H9 (cell line): ENCODE data around the gene SPTBN2. TPM values are rescaled to one million over a fixed set of nuclear protein-coding genes. Genes with fewer than 3 reads are reported as not detected.

Experiments
- DNase-seq: peaks from one replicate; pipeline ENCODE4 v3.0.0-alpha.2; 2017
- H2AFZ ChIP-seq: one replicate; pipeline ENCODE4 v1.6.1; 2013; ENCODE audit warnings: mild to moderate bottlenecking, low read length, control low read depth, moderate library complexity
- H2AK5ac ChIP-seq: 2 replicates; pipeline ENCODE4 v1.6.1; 2013; ENCODE audit warnings: low read length, control low read depth, mixed read lengths; ENCODE audit not compliant: insufficient read length
- H2BK120ac ChIP-seq: one replicate; pipeline ENCODE4 v1.6.1; 2013; ENCODE audit warnings: low read depth, mild to moderate bottlenecking, low read length, control low read depth, inconsistent platforms; ENCODE audit not compliant: poor library complexity, severe bottlenecking
- H2BK12ac ChIP-seq: 2 replicates; pipeline ENCODE4 v1.6.1; 2013; ENCODE audit warnings: low read length, control low read depth, mixed read lengths, low read depth; ENCODE audit not compliant: insufficient read length
- H2BK15ac ChIP-seq: 2 replicates; pipeline ENCODE4 v1.6.1; 2013; ENCODE audit warnings: low read depth, low read length, control low read depth
- H2BK20ac ChIP-seq: one replicate; pipeline ENCODE4 v1.6.1; 2013; ENCODE audit warnings: low read depth, mild to moderate bottlenecking, low read length, control low read depth, inconsistent platforms; ENCODE audit not compliant: poor library complexity, severe bottlenecking
- H2BK5ac ChIP-seq: 2 replicates; pipeline ENCODE4 v1.6.1; 2013; ENCODE audit warnings: low read length, control low read depth, mixed read lengths; ENCODE audit not compliant: insufficient read length
- H3K14ac ChIP-seq: 2 replicates; pipeline ENCODE4 v1.6.1; 2013; ENCODE audit warnings: low read length, control low read depth; ENCODE audit not compliant: insufficient read depth
- H3K18ac ChIP-seq: 2 replicates; pipeline ENCODE4 v1.6.1; 2013; ENCODE audit warnings: low read depth, mild to moderate bottlenecking, mixed read lengths, low read length, control low read depth; ENCODE audit not compliant: insufficient read length
- H3K23ac ChIP-seq: 2 replicates; pipeline ENCODE4 v1.6.1; 2013; ENCODE audit warnings: low read length, control low read depth, mixed read lengths, low read depth; ENCODE audit not compliant: insufficient read length
- H3K23me2 ChIP-seq: 2 replicates; pipeline ENCODE4 v1.6.1; 2013; ENCODE audit warnings: low read depth, mild to moderate bottlenecking, mixed read lengths, low read length, control low read depth; ENCODE audit not compliant: insufficient read length, poor library complexity, severe bottlenecking
- H3K27ac ChIP-seq: 2 replicates; pipeline ENCODE4 v1.5.1; 2013; ENCODE audit warnings: low read length, control low read depth, mixed read lengths, low read depth; ENCODE audit not compliant: insufficient read length
- H3K27me3 ChIP-seq: 2 replicates; pipeline ENCODE4 v1.6.1; 2013; ENCODE audit warnings: low read length, control low read depth, inconsistent platforms; ENCODE audit not compliant: insufficient read depth
- H3K4ac ChIP-seq: 2 replicates; pipeline ENCODE4 v1.6.1; 2013; ENCODE audit warnings: low read depth, mild to moderate bottlenecking, control low read depth, inconsistent platforms, low read length, moderate library complexity
- H3K4me1 ChIP-seq: 2 replicates; pipeline ENCODE4 v1.6.1; 2013; ENCODE audit warnings: low read length, control low read depth, inconsistent platforms; ENCODE audit not compliant: insufficient read depth
- H3K4me2 ChIP-seq: 2 replicates; pipeline ENCODE4 v1.6.1; 2013; ENCODE audit warnings: low read length, control low read depth, mixed read lengths; ENCODE audit not compliant: insufficient read length, insufficient read depth
- H3K56ac ChIP-seq: 2 replicates; pipeline ENCODE4 v1.6.1; 2013; ENCODE audit warnings: low read depth, mild to moderate bottlenecking, mixed read lengths, low read length, control low read depth; ENCODE audit not compliant: insufficient read length
- H3K79me1 ChIP-seq: 2 replicates; pipeline ENCODE4 v1.6.1; 2013; ENCODE audit warnings: low read depth, mild to moderate bottlenecking, moderate library complexity, low read length, control low read depth, inconsistent platforms; ENCODE audit not compliant: insufficient read depth, poor library complexity, severe bottlenecking
- H3K79me2 ChIP-seq: 2 replicates; pipeline ENCODE4 v1.6.1; 2013; ENCODE audit warnings: low read length, control low read depth, inconsistent platforms; ENCODE audit not compliant: insufficient read depth
- H3K9ac ChIP-seq: 2 replicates; pipeline ENCODE4 v1.6.1; 2013; ENCODE audit warnings: low read length, control low read depth, mixed read lengths; ENCODE audit not compliant: insufficient read length; ENCODE audit errors: extremely low read depth
- H3K9me3 ChIP-seq: one replicate; pipeline ENCODE4 v1.6.1; 2013; ENCODE audit warnings: low read depth, low read length, inconsistent platforms; ENCODE audit not compliant: control insufficient read depth
- H3T11ph ChIP-seq: one replicate; pipeline ENCODE4 v1.6.1; 2013; ENCODE audit warnings: mild to moderate bottlenecking, low read length, control low read depth, inconsistent platforms
- H4K20me1 ChIP-seq: one replicate; pipeline ENCODE4 v1.6.1; 2013; ENCODE audit not compliant: control insufficient read depth, insufficient read length, insufficient read depth
- H4K5ac ChIP-seq: 2 replicates; pipeline ENCODE4 v1.6.1; 2013; ENCODE audit warnings: low read depth, mild to moderate bottlenecking, mixed read lengths, low read length, control low read depth; ENCODE audit not compliant: insufficient read length
- H4K8ac ChIP-seq: replicated peaks from 2 replicates; pipeline ENCODE4 v1.6.1; 2013; ENCODE audit warnings: low read length, control low read depth, mixed read lengths, low read depth; ENCODE audit not compliant: insufficient read length
- H4K91ac ChIP-seq: 2 replicates; pipeline ENCODE4 v1.6.1; 2013; ENCODE audit warnings: low read depth, mild to moderate bottlenecking, moderate library complexity, mixed read lengths, low read length, control low read depth; ENCODE audit not compliant: insufficient read length
- H3K27ac Mint-ChIP-seq, 3 experiments: 2 replicates in 2 of 3; 3 replicates in 1 of 3; pipeline ENCODE4 v1.8.0; 2020 to 2021; ENCODE audit warnings: mixed read lengths in 3 of 3, mild to moderate bottlenecking in 1 of 3, moderate library complexity in 1 of 3
- H3K27me3 Mint-ChIP-seq: 2 replicates; pipeline ENCODE4 v1.8.0; 2021; ENCODE audit warnings: low read depth, mild to moderate bottlenecking, moderate library complexity, mixed read lengths
- H3K36me3 Mint-ChIP-seq, 3 experiments: 2 replicates in 2 of 3; 3 replicates in 1 of 3; pipeline ENCODE4 v1.8.0; 2020 to 2021; ENCODE audit warnings: low read depth in 3 of 3, mixed read lengths in 3 of 3; ENCODE audit not compliant: insufficient read depth in 1 of 3
- H3K4me1 Mint-ChIP-seq, 2 experiments: 2 replicates each; pipeline ENCODE4 v1.8.0; 2020; ENCODE audit warnings: mixed read lengths in 2 of 2
- H3K4me3 Mint-ChIP-seq, 2 experiments: 2 replicates in 1 of 2; 3 replicates in 1 of 2; pipeline ENCODE4 v1.8.0; 2020 to 2021; ENCODE audit warnings: mild to moderate bottlenecking in 2 of 2, mixed read lengths in 2 of 2, moderate library complexity in 1 of 2
- H3K9me3 Mint-ChIP-seq, 2 experiments: 2 replicates in 1 of 2; 3 replicates in 1 of 2; pipeline ENCODE4 v1.8.0; 2020; ENCODE audit warnings: mild to moderate bottlenecking in 2 of 2, mixed read lengths in 2 of 2, moderate library complexity in 1 of 2
- CTCF ChIP-seq: fragments of 200-600 bp; sonication (generic); conservative IDR thresholded peaks from 3 replicates; pipeline ENCODE4 v1.8.0; 2021; ENCODE audit warnings: antibody characterized with exemption, mild to moderate bottlenecking
- WGBS: extraction: QIAGEN DNeasy Blood & Tissue Kit; methylation state at CpG from one replicate; pipeline ENCODE4 v1.1.7; 2013; ENCODE audit warnings: missing lambda C conversion rate, low lambda C conversion rate, mixed read lengths; ENCODE audit not compliant: insufficient read length; ENCODE audit errors: extremely low coverage; 5-methylcytosine and 5-hydroxymethylcytosine counted together
- total RNA-seq: library from RNA; stranded (reverse); gene quantifications from 2 replicates; pipeline ENCODE4 v1.2.1, GENCODE V29; 2021

Gene SPTBN2
- total RNA-seq, 1 experiment from 2014 or later = 80.4 TPM

GRCh38 chr11:66744485-66745355, 15.7 kb upstream of the SPTBN2 start:
- peaks cover 3% of the 10 kb centered on the region for H3K27me3 Mint-ChIP-seq
- WGBS = no CpG with 5 or more reads among the region's 95 CpGs
- no peak overlapping the region for H2AK5ac ChIP-seq
- no peak overlapping the region for H4K5ac ChIP-seq
- H3K9ac ChIP-seq = peak overlapping the region; percentile 39
- H3K23me2 ChIP-seq = no peaks in the 10 kb centered on the region
- H3K9me3 ChIP-seq = no peaks in the 10 kb centered on the region
- H2BK20ac ChIP-seq = no peak overlapping the region
- H3K4me1 Mint-ChIP-seq = peaks cover 3 to 24% of the 10 kb centered on the region in 2 experiments; a peak in 3 of 4 replicates
- no peak overlapping the region for H4K8ac ChIP-seq
- peak overlapping the region; percentile 45 for H3K18ac ChIP-seq
- H2BK5ac ChIP-seq = no peak overlapping the region
- H3K23ac ChIP-seq = no peak overlapping the region
- H3K79me1 ChIP-seq = peaks cover 8% of the 10 kb centered on the region
- H3K4ac ChIP-seq = no peak overlapping the region
- no peak overlapping the region for H3K27ac ChIP-seq
- no peak overlapping the region for H4K91ac ChIP-seq
- no peaks in the 10 kb centered on the region for H4K20me1 ChIP-seq
- peak overlapping the region in 2 of 3 experiments; percentile 82 to 88; a peak in 3 of 7 replicates for H3K27ac Mint-ChIP-seq
- no peak overlapping the region for H3T11ph ChIP-seq
- no peak overlapping the region for H2BK120ac ChIP-seq
- DNase-seq = peak; percentile 76
- no peaks in the 10 kb centered on the region for H3K4me1 ChIP-seq
- no peak overlapping the region for H2BK15ac ChIP-seq
- H2BK12ac ChIP-seq = no peak overlapping the region
- TF ChIP-seq CTCF = no peak
- no peak overlapping the region for H2AFZ ChIP-seq
- H3K27me3 ChIP-seq = no peaks in the 10 kb centered on the region
- H3K4me2 ChIP-seq = peak overlapping the region; percentile 63
- peaks cover 0 to 3% (median 0%) of the 10 kb centered on the region in 3 experiments; a peak in 1 of 7 replicates for H3K36me3 Mint-ChIP-seq
- no peaks in the 10 kb centered on the region for H3K79me2 ChIP-seq
- no peaks in the 10 kb centered on the region for H3K9me3 Mint-ChIP-seq
- H3K14ac ChIP-seq = peak overlapping the region; percentile 49; the same call in 1 of the 2 replicates
- H3K56ac ChIP-seq = no peak overlapping the region
- H3K4me3 Mint-ChIP-seq = peak overlapping the region; percentile 94 to 98
